Osteocyte (in vitro differentiated cells): ENCODE data around the gene OSBPL10. TPM values are rescaled to one million over a fixed set of nuclear protein-coding genes. Genes with fewer than 3 reads are reported as not detected.
"Not testable (repeated sequence)": the region's sequence is repeated elsewhere in the genome, so short reads cannot be mapped to it uniquely, and the experiment has no call there.

Experiments
- DNase-seq: peaks from one replicate; pipeline ENCODE4 v3.0.0; 2021; ENCODE audit warnings: mixed read lengths; ENCODE audit not compliant: unreplicated experiment; ENCODE audit errors: extremely low spot score
- H3K27ac Mint-ChIP-seq: one replicate; pipeline ENCODE4 v1.8.0; 2021; ENCODE audit warnings: mild to moderate bottlenecking, mixed read lengths; ENCODE audit not compliant: unreplicated experiment
- H3K27me3 Mint-ChIP-seq: one replicate; pipeline ENCODE4 v1.8.0; 2021; ENCODE audit warnings: mixed read lengths; ENCODE audit not compliant: unreplicated experiment
- H3K36me3 Mint-ChIP-seq: one replicate; pipeline ENCODE4 v1.8.0; 2021; ENCODE audit warnings: mixed read lengths; ENCODE audit not compliant: unreplicated experiment
- H3K4me1 Mint-ChIP-seq: one replicate; pipeline ENCODE4 v1.8.0; 2021; ENCODE audit warnings: mixed read lengths; ENCODE audit not compliant: unreplicated experiment
- H3K4me3 Mint-ChIP-seq: one replicate; pipeline ENCODE4 v1.8.0; 2021; ENCODE audit warnings: mild to moderate bottlenecking, moderate library complexity, mixed read lengths; ENCODE audit not compliant: unreplicated experiment
- H3K9me3 Mint-ChIP-seq: one replicate; pipeline ENCODE4 v1.8.0; 2021; ENCODE audit warnings: mixed read lengths; ENCODE audit not compliant: unreplicated experiment
- total RNA-seq: library from RNA; stranded (reverse); gene quantifications from 2 replicates; pipeline ENCODE4 v1.2.1, GENCODE V29; 2021
- TF ChIP-seq, protein P1 (sequence below): fragments of 200-600 bp; sonication (generic); IDR thresholded peaks from 2 replicates; pipeline ENCODE4 v1.5.0; 2021; ENCODE audit warnings: antibody characterized with exemption, mild to moderate bottlenecking, moderate library complexity

OSBPL10 gene
- total RNA-seq, 1 donor from 2014 or later = 21.7 TPM

DNA sequence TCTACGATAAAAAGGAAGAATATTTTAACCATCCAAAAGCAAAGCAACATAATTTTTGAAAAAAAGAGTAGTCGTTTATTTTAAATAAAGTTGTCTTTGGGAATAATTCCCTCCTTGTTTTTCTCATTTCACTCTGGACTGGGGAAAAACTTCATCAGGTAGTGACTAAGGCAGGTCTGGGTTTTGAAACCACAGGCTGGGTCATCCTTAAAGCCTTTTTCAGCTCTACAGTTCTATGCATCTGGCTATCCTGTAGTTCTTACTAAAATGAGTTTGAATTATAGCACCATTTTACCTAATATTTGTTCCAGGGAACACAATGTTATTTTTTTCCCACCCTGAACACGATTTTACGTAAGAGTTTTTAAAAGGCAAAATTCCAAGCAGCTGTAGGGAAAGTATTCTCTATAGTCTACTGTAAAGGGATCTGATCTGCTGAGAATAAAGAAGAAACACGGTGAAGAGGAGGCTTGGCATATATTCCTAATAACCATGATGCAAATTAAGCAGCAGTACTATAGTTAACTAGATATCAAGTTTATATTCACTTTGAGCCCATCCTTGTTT lies 107.7 kb downstream of the OSBPL10 start:
- Mint-ChIP-seq H3K4me1 (peaks cover 25% of the 10 kb centered on the region), H3K27me3 (no peaks in the 10 kb centered on the region)

DNA sequence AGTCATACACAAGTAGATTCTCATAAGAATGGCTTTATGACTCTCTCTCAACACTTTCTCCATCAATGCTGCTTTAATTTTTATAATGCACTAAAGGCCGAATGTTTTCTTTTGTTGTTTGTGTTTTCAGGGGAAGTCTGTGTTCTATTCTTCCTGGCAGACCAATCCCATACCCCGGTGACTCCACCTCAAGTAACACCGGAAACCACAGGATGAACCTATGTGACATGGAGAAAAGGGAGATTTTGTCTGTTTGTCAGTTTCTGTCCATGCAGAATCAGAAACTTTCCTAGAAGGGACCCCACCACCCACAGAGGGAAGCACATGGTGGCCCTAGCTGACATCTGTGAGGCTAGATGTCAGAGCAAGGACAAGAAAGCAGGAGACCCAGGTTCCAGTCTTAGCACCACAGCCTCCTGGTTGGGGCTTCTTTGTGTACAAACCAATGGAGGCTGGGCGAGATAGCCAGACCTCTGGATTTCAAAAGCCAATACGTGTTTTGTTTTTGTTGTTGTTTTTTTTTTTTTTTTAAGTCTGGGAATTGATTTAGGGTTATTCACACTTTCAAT lies 109.0 kb downstream of the OSBPL10 start:
- DNase-seq = no peak
- peaks cover 4% of the 10 kb centered on the region for H3K36me3 Mint-ChIP-seq
- no peaks in the 10 kb centered on the region for H3K9me3 Mint-ChIP-seq
- H3K4me1 Mint-ChIP-seq = peaks cover 22% of the 10 kb centered on the region
- H3K4me3 Mint-ChIP-seq = no peak overlapping the region
- H3K27ac Mint-ChIP-seq = no peak overlapping the region
- TF ChIP-seq, protein P1, sequence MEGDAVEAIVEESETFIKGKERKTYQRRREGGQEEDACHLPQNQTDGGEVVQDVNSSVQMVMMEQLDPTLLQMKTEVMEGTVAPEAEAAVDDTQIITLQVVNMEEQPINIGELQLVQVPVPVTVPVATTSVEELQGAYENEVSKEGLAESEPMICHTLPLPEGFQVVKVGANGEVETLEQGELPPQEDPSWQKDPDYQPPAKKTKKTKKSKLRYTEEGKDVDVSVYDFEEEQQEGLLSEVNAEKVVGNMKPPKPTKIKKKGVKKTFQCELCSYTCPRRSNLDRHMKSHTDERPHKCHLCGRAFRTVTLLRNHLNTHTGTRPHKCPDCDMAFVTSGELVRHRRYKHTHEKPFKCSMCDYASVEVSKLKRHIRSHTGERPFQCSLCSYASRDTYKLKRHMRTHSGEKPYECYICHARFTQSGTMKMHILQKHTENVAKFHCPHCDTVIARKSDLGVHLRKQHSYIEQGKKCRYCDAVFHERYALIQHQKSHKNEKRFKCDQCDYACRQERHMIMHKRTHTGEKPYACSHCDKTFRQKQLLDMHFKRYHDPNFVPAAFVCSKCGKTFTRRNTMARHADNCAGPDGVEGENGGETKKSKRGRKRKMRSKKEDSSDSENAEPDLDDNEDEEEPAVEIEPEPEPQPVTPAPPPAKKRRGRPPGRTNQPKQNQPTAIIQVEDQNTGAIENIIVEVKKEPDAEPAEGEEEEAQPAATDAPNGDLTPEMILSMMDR = no peak
- no peaks in the 10 kb centered on the region for H3K27me3 Mint-ChIP-seq

More for the DNA sequence above, 107.7 kb downstream of the OSBPL10 start:
- Mint-ChIP-seq H3K4me3 (no peak overlapping the region), H3K9me3 (no peaks in the 10 kb centered on the region), H3K36me3 (peaks cover 3% of the 10 kb centered on the region), H3K27ac (no peak overlapping the region)
- no peak for DNase-seq
- TF ChIP-seq, protein P1 = no peak

DNA sequence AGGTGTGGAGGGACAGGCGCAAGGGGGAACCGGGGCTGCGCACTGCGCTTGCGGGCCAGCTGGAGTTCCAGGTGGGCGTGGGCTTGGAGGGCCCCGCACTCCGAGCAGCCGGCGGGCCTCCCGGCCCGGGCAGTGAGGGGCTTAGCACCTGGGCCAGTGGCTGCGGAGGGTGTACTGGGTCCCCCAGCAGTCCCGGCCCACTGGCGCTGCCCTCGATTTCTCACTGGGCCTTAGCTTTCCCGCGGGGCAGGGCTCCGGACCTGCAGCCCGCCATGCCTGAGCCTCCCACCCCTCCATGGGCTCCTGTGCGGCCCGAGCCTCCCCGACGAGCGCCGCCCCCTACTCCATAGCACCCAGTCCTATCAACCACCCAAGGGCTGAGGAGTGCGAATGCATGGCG lies 111.0 kb downstream of the OSBPL10 start:
- H3K27ac Mint-ChIP-seq, H3K4me1 Mint-ChIP-seq, H3K4me3 Mint-ChIP-seq, DNase-seq, H3K9me3 Mint-ChIP-seq, H3K27me3 Mint-ChIP-seq, H3K36me3 Mint-ChIP-seq: not testable (repeated sequence)

DNA sequence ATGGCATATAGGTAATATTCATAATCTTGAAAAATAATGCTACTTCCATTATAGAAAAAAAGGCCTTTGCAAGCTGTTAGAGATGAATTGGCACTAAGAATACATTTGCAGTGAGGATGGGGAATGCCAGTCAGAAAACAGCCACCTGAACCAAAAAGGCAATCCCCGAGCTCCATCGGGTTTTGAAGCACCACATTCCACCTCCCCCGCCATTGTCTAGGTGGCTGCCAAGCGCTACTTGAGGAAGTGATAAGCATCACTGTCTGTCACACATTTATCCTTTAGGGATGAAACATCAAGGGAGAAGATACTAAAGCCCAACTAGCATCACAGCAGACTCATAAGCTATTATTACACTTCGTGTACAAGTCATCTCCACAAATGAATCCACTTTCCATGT lies 112.8 kb downstream of the OSBPL10 start:
- DNase-seq = no peak
- no peaks in the 10 kb centered on the region for H3K27me3 Mint-ChIP-seq
- no peaks in the 10 kb centered on the region for H3K9me3 Mint-ChIP-seq
- peaks cover 4% of the 10 kb centered on the region for H3K4me1 Mint-ChIP-seq
- H3K4me3 Mint-ChIP-seq = no peak overlapping the region
- TF ChIP-seq, protein P1 = no peak
- no peak overlapping the region for H3K27ac Mint-ChIP-seq
- H3K36me3 Mint-ChIP-seq = peaks cover 9% of the 10 kb centered on the region

DNA sequence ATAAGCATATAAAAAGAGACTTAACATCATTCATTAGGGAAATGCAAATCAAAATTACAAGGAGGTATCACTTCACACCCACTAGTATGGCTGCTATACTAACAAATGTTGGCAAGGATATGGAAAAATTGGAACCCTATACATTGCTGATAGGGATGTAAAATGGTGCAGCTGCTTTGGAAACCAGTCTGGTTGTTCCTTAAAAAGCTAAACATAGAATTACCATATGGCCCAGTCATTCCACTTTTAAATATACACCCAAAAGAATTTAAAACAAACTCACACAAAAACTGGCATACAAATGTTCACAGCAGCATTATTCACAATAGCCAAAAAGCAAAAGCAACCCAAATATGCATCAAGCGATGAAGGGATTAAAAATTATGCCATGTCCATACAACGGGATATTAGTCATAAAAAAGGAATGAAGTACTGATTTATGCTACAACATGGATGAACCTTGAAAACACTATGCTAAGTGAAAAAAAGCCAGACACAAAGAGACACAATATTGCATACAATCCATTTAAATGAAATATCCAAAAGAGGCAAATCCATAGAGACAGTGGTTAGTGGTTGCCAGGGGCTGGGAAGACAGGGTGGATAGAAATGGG lies 118.3 kb downstream of the OSBPL10 start:
- TF ChIP-seq, protein P1 = no peak
- Mint-ChIP-seq H3K36me3 (peaks cover 9% of the 10 kb centered on the region), H3K4me3 (no peak overlapping the region), H3K9me3 (no peaks in the 10 kb centered on the region), H3K27ac (peak overlapping the region; percentile 50), H3K27me3 (no peaks in the 10 kb centered on the region), H3K4me1 (peaks cover 5% of the 10 kb centered on the region)
- no peak for DNase-seq
